Stimulated activated CD8-positive, alpha-beta memory T cell treated with anti-CD3 and anti-CD28 coated beads, Interleukin-2, amount 100 ng/mL, for 48 hours (primary cell): ENCODE results near the gene BICD1.
"Not testable (repeated sequence)": the region's sequence is repeated elsewhere in the genome, so short reads cannot be mapped to it uniquely, and the experiment has no call there.

Experiments
- DNase-seq, 2 donors: peaks; one replicate each; pipeline ENCODE4 v3.0.0-alpha.2; 2020; ENCODE audit warnings: low read depth in 2 of 2

BICD1 gene

DNA sequence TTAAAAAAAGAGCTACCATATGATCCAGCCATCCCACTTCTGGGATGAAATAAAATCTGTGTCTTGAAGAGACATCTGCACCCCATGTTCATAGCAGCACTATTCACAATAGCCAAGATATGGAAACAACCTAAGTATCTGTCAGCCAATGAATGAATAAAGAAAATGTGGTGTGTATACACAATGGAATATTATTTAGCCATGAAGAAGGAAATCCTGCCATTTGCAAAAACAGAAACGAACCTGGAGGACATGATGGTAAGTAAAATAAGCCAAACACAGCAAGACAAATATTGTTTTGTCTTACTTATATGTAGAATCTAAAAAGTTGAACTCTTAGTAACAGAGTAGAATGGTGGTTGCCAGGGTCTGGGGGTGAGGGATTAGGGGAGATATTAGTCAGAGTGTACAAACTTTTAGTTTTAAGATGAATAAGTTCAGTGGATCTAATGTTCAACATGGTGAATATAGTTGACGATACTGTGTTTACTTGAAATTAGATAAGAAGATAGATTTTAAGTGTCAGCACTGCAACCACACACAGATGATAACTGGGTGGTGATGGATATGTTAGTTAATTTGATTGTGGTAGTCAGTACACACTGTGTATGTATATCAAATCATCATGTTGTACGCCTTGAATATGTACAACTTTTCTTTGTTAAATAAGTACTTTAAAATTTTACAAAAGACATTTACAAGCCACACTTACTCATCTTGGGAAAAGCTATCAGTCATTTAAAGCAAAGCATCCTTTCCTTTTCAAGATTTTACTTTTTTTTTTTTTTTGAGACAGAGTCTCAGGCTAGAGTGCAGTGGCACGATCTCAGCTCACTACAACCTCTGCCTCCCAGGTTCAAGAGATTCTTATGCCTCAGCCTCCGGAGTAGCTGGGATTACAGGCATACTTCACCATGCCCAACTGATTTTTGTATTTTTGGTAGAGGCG lies 89.9 kb downstream of the BICD1 start:
- no peak for DNase-seq

DNA sequence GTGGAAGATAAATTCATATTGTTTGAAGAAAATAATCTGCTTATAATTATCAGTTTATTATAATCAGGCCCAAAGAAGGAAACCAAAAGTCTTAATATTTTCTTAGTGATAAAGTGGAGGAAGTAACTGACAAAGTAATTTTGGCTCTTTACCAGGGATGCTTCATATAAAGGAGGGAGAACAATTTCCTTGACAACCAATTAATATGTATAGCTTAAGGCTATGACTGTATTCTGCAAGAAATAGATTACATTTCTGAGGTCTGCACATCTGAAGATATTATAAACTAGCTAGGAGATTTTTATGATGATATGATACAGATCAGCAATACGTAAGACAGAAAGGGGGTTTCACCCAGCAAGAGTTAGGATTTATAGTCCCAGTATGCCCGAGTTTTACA lies 90.8 kb downstream of the BICD1 start:
- no peak for DNase-seq

DNA sequence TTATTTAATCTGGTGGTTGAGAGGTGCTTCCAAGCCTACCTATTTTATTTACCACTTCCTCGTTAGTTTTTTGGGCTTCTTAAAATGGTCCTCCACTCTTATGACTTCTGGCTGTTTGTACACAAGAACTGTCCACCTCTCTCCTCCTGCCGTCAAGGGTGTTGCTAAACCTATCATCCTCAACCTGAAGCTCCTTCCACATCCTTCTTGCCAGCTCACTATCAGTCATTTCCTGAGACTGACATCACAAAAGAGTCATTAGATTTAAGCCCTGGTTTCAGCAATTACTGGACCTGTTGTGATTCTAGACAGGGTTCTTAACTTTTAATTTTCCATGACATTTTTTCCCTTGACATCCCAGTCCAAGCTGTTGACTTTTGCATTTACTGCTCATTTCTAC lies 91.9 kb downstream of the BICD1 start:
- DNase-seq: no peak

- DNase-seq: no peak
Measured at GRCh38 chr12:32201096-32201495, 94.4 kb downstream of the BICD1 start.

DNA sequence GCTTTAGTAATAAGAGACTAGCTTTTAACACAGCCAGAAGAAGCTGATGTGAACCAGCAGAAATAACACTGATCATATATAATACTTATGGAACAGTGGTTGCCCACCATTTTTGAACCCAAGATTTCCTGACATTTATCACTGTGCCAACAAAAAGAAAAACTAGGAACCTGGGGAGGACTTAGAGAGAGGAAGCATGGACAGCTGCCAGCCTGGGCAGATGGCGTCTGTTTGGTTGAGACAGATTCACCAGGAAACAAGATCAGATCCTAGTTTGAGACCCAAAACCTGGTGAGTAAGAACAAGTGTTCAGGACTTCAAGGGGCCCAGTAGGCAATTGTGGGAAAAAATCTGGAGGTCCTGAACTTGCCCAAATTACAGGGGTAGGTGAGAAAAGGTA lies 95.3 kb downstream of the BICD1 start:
- DNase-seq: no peak

DNA sequence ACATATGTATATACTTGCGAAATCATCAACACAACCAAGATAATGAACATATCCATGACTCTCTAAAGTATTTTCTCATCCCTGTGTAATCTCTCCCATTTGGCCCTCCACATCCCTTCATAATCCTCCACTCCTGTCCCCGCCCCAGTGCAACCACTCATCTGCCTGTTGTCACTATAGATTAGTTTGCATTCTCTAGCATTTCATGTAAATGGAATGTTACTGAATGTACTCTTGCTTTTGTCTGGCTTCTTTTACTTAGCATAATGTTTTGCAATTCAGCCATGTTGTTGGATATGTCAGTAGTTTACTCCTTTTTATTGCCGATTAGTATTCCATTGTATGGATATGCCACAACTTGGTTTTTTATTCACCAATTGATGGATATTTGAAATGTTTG lies 99.1 kb downstream of the BICD1 start:
- no peak for DNase-seq

DNA sequence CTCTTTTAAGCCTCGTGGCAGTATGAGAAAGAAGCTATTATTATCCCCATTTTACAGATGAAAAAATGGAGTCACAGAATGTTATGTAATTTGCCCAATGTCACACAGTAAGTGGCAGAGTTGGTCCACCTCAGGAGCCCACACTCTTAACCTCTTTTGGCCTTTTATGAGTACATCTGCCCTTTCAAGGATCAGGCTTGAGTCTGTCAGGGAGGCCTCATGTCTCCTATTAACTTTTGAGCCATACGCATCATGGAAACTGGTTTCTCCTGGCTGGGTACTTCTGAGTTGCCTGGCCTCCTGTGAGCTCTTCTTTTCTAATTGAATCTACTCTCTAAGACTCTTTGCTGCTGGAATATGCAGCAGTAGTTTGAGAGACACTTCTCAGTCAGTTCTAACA lies 101.7 kb downstream of the BICD1 start:
- no peak for DNase-seq

GRCh38 chr12:32211066-32211899 lies 104.6 kb downstream of the BICD1 start:
- DNase-seq: no peak

GRCh38 chr12:32211900-32212156 lies 105.2 kb downstream of the BICD1 start:
- DNase-seq: no peak

DNA sequence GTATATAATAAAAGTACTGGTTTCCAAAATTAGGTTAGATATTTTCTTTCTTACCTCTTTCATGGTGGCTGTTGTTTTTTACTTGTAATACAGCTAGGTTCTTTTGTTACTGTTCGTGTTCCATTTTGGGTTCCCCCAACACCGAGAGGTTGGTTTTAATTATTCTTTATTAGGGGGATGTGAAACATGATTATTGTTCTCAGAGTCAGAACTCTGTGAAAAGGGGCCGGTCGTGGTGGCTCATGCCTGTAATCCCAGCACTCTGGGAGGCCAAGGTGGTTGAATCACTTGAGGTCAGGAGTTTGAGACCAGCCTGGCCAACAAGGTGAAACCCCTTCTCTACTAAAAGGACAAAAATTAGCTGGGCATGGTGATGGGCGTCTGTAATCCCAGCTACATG lies 108.1 kb downstream of the BICD1 start:
- DNase-seq: no peak

DNA sequence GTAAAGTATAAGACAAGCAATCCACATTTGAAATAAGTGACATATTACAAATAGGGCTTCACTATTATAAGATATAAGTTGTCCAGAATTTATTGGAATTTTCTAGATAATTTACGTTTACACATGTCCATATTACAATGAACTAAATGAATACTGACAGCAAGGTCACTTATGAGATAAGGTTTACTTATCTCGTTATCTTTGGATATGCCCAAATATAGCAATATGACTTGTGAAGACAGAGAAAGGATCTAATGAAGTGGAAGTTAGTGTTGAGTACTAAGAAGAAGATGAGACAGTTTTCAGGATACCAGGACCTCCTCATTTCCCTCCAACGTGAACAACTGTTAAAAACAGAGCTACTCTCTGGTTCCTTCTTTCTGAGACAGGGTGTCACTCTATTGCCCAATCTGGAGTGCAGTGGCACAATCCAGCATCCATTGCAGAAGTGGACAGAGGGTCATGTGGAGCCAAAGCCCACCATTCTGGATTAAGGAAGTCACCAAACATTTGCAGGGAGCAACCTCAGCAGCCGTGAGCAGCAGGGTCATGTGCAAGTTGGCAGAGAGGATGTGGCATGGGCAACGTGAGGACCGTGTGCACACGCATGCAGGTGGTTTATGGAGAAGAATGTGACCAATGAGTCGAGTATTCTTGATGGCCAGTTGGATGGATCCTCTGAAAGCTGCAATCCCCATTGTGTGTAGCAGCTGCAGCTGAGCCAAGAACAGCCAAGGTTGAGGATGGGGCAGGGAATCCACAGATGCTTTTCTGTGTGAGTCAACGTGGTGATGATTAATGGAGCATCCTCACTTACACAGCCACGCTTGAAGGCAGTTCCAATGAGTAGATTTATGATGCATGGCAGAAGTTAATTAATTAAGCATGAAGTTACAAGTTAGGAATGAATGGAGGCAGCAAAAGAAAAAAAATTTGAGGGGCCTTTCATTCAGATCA lies 111.0 kb downstream of the BICD1 start:
- no peak for DNase-seq

DNA sequence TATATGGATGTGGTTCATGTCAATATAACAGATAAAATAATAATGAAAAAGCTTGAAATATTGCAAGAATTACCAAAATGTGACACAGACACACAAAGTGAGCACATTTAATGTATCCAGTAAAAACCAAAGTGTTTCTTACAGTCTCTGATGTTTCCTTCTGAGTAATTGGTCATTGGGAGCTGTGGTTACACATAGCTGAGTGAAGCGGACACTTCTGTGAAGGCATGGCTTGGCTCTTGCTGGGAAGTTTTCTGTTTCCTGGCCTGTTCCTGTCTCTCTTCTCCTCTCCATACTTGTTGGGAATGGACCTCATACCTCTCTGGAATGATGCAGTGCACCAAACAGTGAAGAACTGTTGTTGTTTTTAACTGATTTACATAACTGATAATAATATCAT lies 117.3 kb downstream of the BICD1 start:
- DNase-seq: no peak

DNA sequence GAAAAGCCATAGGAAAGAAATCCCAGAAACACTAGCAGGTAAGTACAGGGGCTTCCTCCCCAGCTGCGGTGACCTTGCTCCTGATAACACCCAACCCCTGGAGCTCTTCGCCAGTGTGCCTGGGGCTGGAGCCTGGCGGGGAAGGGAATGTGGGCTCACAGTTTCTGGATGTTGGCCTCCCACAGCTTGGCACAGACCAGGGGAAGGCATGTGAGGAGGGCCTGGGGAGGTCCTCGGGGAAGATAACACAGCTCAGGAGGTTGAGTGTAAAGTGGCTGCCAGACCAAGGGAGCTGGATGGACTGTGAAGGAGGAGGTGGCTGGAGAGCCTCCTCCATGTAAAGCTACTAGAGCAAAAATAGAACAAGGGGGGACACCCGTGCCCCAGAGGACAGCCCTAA lies 120.1 kb downstream of the BICD1 start:
- no peak for DNase-seq

DNA sequence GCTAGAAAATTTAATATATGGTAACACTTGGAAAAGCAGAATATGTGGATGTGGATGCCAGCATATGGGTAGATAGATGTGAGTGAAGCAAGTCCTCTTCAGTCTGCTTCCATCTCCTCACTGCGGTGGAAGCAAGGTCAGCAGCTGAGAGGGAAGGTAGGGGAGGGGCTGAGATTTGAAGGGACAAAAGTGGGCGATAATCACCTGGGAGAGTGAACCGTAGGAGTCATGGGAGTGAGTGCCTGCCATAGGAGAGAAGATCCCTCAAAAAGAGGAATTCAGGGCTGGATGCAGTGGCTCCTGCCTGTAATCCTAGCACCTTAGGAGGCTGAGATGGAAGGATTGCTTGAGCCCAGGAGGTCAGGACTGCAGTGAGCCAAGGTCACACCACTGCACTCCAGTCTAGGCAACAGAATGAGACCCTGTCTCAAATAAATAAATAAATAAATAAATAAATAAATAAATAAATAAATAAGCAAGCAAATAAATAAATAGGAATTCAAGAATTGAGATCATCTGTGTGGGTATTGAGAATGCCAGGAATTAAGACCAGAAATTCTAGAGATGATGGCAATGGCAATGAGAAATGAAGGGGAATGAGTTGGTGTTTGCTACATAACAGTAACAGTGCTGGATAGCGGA lies 123.4 kb downstream of the BICD1 start:
- DNase-seq: no peak

- DNase-seq: no peak
Measured at GRCh38 chr12:32230613-32230993, 124.0 kb downstream of the BICD1 start.

- DNase-seq: not testable (repeated sequence)
Measured at GRCh38 chr12:32231361-32231760, 124.7 kb downstream of the BICD1 start.

GRCh38 chr12:32233568-32233967 lies 126.9 kb downstream of the BICD1 start:
- no peak for DNase-seq

GRCh38 chr12:32235251-32235650 lies 128.6 kb downstream of the BICD1 start:
- DNase-seq: no peak

DNA sequence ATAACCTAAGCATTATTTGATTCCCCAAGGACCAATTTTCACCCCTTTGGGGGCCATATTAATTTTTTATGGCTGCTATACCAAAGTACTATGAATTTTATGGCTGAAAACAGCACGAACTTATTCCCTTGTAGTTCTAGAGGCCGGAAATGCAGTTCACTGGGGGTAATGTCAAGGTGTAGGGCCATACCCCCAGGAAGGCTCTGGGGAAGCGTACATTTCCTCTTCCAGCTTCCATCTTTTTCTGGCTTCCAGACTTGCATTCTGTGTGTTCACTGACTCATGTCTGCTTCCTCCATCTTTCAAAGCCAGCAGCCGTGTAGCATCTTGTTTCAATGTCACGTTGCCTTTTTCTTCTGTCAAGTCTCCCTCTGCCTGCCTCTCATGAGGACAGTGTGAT lies 133.5 kb downstream of the BICD1 start:
- no peak for DNase-seq

- DNase-seq: no peak
Measured at GRCh38 chr12:32240831-32241230, 134.2 kb downstream of the BICD1 start.

DNA sequence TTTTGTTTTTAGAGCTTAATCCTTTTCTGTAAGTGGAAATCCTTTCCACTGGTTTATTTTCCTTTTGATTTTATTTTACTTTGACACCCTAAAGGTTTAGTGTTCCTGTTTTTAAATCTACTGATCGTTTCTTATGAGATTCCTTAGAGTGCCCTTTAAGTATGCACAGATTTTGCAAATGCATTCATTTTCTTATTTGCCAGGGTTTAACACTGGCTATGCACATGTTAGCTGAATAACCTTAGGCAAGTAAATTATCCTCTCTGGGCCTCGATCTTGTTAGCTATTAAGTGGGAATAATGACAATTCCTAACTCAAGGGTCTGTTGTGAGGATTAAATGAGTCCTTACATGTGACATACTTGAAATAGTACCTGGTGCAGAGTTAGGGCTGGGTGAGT lies 136.0 kb downstream of the BICD1 start:
- no peak for DNase-seq
